WTC11 (cell line): Measurements from ENCODE around the gene KCNT2. TPM values are rescaled to one million over a fixed set of nuclear protein-coding genes. Genes with fewer than 3 reads are reported as not detected.
"Not testable (repeated sequence)": the region's sequence is repeated elsewhere in the genome, so short reads cannot be mapped to it uniquely, and the experiment has no call there.

Source experiments
- ATAC-seq: fragments of 200-7000 bp; cut with Tn5 transposase; 2 replicates; pipeline ENCODE4 v1.10.0; 2021; ENCODE audit warnings: mild to moderate bottlenecking, moderate library complexity
- CTCF ChIA-PET: fragments of 300-600 bp; sonication (Branson Sonifier 250); formaldehyde crosslinking; loops from one replicate; lab custom pipeline; 2021; ENCODE audit warnings: antibody characterized with exemption; lab: Charles Lee
- POLR2A ChIA-PET: fragments of 350-600 bp; sonication (Branson Sonifier 250); formaldehyde crosslinking; loops from one replicate; lab custom pipeline; 2021; ENCODE audit warnings: antibody characterized with exemption; lab: Charles Lee
- DNase-seq: peaks from one replicate; pipeline ENCODE4 v3.0.0; 2021; ENCODE audit warnings: low spot score
- H3K27ac Mint-ChIP-seq: 2 replicates; pipeline ENCODE4 v1.8.0; 2021; ENCODE audit warnings: mixed read lengths
- H3K27me3 Mint-ChIP-seq: 2 replicates; pipeline ENCODE4 v1.8.0; 2021; ENCODE audit warnings: low read depth, mild to moderate bottlenecking, moderate library complexity, mixed read lengths
- H3K36me3 Mint-ChIP-seq: 2 replicates; pipeline ENCODE4 v1.8.0; 2021; ENCODE audit warnings: mixed read lengths
- H3K4me1 Mint-ChIP-seq: 2 replicates; pipeline ENCODE4 v1.8.0; 2022; ENCODE audit warnings: mixed read lengths
- H3K4me3 Mint-ChIP-seq: 2 replicates; pipeline ENCODE4 v1.8.0; 2021; ENCODE audit warnings: mild to moderate bottlenecking, moderate library complexity, mixed read lengths
- H3K9me3 Mint-ChIP-seq: 2 replicates; pipeline ENCODE4 v1.8.0; 2021; ENCODE audit warnings: mixed read lengths
- ATF1 ChIP-seq: sonication (generic); formaldehyde crosslinking; IDR thresholded peaks from 2 replicates; pipeline ENCODE4 v1.8.1; 2023; ENCODE audit warnings: mild to moderate bottlenecking, moderate library complexity, missing genetic modification reagents
- FOXJ3 ChIP-seq: sonication (generic); formaldehyde crosslinking; IDR thresholded peaks from 2 replicates; pipeline ENCODE4 v1.9.0; 2021; ENCODE audit warnings: missing genetic modification reagents, mild to moderate bottlenecking, borderline replicate concordance
- MYBL2 ChIP-seq: sonication (generic); formaldehyde crosslinking; IDR thresholded peaks from 2 replicates; pipeline ENCODE4 v1.8.1; 2023; ENCODE audit warnings: mild to moderate bottlenecking, moderate library complexity, missing genetic modification reagents
- NFATC4 ChIP-seq: fragments of 250-450 bp; sonication (Bioruptor Pico); IDR thresholded peaks from 2 replicates; pipeline ENCODE4 v1.9.0; 2021; ENCODE audit warnings: mild to moderate bottlenecking
- NR1H2 ChIP-seq: sonication (generic); formaldehyde crosslinking; IDR thresholded peaks from 2 replicates; pipeline ENCODE4 v1.9.0; 2021; ENCODE audit warnings: mild to moderate bottlenecking, moderate library complexity, missing genetic modification reagents
- NR3C1 ChIP-seq: sonication (generic); formaldehyde crosslinking; conservative IDR thresholded peaks from 2 replicates; pipeline ENCODE4 v1.8.1; 2023; ENCODE audit warnings: low read depth, mild to moderate bottlenecking, missing genetic modification reagents
- TEAD1 ChIP-seq: sonication (generic); formaldehyde crosslinking; IDR thresholded peaks from 2 replicates; pipeline ENCODE4 v1.8.0; 2022; ENCODE audit warnings: mild to moderate bottlenecking, missing genetic modification reagents
- ZBTB21 ChIP-seq: sonication (generic); formaldehyde crosslinking; IDR thresholded peaks from 2 replicates; pipeline ENCODE4 v1.8.1; 2023; ENCODE audit warnings: mild to moderate bottlenecking, missing genetic modification reagents, borderline replicate concordance
- total RNA-seq: library from RNA; stranded (reverse); gene quantifications from 3 replicates; pipeline ENCODE4 v1.2.3, GENCODE V29; 2021
- TF ChIP-seq, protein P1 (sequence below): sonication (generic); formaldehyde crosslinking; IDR thresholded peaks from 2 replicates; pipeline ENCODE4 v1.8.1; 2023; ENCODE audit warnings: mild to moderate bottlenecking, moderate library complexity, missing genetic modification reagents
- TF ChIP-seq, protein P2 (sequence below): sonication (generic); formaldehyde crosslinking; IDR thresholded peaks from 2 replicates; pipeline ENCODE4 v1.8.0; 2023; ENCODE audit warnings: missing genetic modification reagents
- TF ChIP-seq, protein P3 (sequence below): sonication (generic); formaldehyde crosslinking; IDR thresholded peaks from 2 replicates; pipeline ENCODE4 v1.8.0; 2022; ENCODE audit warnings: missing genetic modification reagents
- TF ChIP-seq, protein P4 (sequence below): fragments of 250-450 bp; sonication (Bioruptor Pico); IDR thresholded peaks from 2 replicates; pipeline ENCODE4 v2.1.2; 2022; ENCODE audit warnings: mild to moderate bottlenecking, moderate library complexity
- TF ChIP-seq, protein P5 (sequence below): fragments of 250-450 bp; sonication (Bioruptor Pico); IDR thresholded peaks from 2 replicates; pipeline ENCODE4 v1.9.0; 2021; ENCODE audit warnings: moderate library complexity, mild to moderate bottlenecking, inconsistent platforms, borderline replicate concordance

KCNT2 gene
- total RNA-seq, 1 experiment from 2014 or later = 11.6 TPM

DNA sequence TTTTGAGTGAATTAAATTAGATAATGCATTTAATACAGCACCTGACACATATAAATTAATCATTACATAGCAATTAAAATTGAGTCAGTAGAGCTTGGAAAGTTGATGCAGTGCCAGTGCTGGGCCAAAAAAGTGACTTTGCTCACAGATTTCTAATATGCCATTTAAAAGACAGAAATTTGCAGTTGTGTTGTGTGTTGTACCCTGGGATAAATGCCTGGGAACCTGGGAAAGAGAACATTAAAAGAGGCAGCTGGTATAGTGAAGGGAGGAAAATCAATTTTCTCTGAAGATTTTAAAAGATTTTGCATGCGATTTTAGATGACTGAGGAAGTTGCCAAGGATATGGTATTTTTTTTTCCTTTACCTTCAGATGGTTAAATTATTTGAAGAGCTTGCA is 32.7 kb upstream of the KCNT2 start (continued):
- TF ChIP-seq, protein P1, sequence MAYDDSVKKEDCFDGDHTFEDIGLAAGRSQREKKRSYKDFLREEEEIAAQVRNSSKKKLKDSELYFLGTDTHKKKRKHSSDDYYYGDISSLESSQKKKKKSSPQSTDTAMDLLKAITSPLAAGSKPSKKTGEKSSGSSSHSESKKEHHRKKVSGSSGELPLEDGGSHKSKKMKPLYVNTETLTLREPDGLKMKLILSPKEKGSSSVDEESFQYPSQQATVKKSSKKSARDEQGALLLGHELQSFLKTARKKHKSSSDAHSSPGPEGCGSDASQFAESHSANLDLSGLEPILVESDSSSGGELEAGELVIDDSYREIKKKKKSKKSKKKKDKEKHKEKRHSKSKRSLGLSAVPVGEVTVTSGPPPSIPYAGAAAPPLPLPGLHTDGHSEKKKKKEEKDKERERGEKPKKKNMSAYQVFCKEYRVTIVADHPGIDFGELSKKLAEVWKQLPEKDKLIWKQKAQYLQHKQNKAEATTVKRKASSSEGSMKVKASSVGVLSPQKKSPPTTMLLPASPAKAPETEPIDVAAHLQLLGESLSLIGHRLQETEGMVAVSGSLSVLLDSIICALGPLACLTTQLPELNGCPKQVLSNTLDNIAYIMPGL (CRISPR knock-in tag) = no peak
- TF ChIP-seq, protein P2, sequence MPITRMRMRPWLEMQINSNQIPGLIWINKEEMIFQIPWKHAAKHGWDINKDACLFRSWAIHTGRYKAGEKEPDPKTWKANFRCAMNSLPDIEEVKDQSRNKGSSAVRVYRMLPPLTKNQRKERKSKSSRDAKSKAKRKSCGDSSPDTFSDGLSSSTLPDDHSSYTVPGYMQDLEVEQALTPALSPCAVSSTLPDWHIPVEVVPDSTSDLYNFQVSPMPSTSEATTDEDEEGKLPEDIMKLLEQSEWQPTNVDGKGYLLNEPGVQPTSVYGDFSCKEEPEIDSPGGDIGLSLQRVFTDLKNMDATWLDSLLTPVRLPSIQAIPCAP (CRISPR knock-in tag) = no peak
- TF ChIP-seq, protein P3, sequence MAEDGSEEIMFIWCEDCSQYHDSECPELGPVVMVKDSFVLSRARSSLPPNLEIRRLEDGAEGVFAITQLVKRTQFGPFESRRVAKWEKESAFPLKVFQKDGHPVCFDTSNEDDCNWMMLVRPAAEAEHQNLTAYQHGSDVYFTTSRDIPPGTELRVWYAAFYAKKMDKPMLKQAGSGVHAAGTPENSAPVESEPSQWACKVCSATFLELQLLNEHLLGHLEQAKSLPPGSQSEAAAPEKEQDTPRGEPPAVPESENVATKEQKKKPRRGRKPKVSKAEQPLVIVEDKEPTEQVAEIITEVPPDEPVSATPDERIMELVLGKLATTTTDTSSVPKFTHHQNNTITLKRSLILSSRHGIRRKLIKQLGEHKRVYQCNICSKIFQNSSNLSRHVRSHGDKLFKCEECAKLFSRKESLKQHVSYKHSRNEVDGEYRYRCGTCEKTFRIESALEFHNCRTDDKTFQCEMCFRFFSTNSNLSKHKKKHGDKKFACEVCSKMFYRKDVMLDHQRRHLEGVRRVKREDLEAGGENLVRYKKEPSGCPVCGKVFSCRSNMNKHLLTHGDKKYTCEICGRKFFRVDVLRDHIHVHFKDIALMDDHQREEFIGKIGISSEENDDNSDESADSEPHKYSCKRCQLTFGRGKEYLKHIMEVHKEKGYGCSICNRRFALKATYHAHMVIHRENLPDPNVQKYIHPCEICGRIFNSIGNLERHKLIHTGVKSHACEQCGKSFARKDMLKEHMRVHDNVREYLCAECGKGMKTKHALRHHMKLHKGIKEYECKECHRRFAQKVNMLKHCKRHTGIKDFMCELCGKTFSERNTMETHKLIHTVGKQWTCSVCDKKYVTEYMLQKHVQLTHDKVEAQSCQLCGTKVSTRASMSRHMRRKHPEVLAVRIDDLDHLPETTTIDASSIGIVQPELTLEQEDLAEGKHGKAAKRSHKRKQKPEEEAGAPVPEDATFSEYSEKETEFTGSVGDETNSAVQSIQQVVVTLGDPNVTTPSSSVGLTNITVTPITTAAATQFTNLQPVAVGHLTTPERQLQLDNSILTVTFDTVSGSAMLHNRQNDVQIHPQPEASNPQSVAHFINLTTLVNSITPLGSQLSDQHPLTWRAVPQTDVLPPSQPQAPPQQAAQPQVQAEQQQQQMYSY (CRISPR knock-in tag) = no peak
- TF ChIP-seq NR3C1 (CRISPR knock-in tag) = no peak
- TF ChIP-seq NR1H2 (CRISPR knock-in tag) = no peak
- no peak for TF ChIP-seq FOXJ3
- no peak for TF ChIP-seq ZBTB21 (CRISPR knock-in tag)
- TF ChIP-seq, protein P4, sequence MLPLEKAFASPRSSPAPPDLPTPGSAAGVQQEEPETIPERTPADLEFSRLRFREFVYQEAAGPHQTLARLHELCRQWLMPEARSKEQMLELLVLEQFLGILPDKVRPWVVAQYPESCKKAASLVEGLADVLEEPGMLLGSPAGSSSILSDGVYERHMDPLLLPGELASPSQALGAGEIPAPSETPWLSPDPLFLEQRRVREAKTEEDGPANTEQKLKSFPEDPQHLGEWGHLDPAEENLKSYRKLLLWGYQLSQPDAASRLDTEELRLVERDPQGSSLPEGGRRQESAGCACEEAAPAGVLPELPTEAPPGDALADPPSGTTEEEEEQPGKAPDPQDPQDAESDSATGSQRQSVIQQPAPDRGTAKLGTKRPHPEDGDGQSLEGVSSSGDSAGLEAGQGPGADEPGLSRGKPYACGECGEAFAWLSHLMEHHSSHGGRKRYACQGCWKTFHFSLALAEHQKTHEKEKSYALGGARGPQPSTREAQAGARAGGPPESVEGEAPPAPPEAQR (CRISPR knock-in tag) = no peak
- no peak for TF ChIP-seq MYBL2

DNA sequence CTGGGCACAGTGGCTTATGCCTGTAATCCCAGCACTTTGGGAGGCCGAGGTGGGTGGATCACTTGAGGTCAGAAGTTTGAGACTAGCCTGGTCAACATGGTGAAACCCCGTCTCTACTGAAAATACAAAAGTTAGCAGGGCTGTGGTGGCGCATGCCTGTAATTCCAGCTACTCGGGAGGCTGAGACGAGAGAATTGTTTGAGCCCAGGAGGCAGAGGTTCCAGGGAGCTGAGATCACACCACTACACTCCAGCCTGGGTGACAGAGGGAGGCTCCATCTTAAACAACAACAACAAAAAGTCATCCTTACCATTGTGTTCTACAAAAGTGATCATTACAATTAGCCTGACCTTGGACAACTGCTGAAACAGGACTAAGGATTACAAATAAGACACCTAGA is 31.1 kb upstream of the KCNT2 start:
- H3K27ac Mint-ChIP-seq, H3K4me3 Mint-ChIP-seq, POLR2A ChIA-PET, H3K36me3 Mint-ChIP-seq, DNase-seq, H3K27me3 Mint-ChIP-seq, CTCF ChIA-PET, ATAC-seq, H3K4me1 Mint-ChIP-seq, H3K9me3 Mint-ChIP-seq: not testable (repeated sequence)

DNA sequence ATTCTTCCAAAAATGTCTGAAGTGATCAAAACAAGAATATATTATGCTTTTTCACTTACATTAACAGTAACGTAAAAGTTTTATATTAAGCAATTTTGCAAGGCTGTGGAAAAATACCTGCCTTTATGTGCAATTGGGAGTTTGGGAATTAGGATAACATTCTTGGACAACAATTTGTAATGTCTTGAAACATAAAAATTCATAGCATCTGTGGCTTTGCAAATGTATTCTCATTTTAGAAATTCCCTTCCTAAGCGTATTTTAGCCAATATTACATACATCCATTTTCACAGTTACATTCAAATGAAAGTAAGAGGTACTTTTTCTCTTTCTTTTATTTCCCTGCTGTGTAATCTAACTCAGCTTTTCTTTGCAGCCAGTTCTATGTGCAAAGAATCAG is 30.2 kb upstream of the KCNT2 start:
- Mint-ChIP-seq H3K27me3 (no peaks in the 10 kb centered on the region), H3K4me1 (no peaks in the 10 kb centered on the region), H3K4me3 (no peak overlapping the region), H3K36me3 (no peaks in the 10 kb centered on the region), H3K9me3 (no peaks in the 10 kb centered on the region), H3K27ac (no peak overlapping the region)
- ATAC-seq (no peak), DNase-seq (no peak)
- POLR2A ChIA-PET = no interaction called here
- CTCF ChIA-PET = interaction anchor here (0.6 kb wide), 1 partner anchor 23 kb away, joined by 5 read pairs; no protein-coding TSS in a partner anchor
- no peak for TF ChIP-seq ATF1 (CRISPR knock-in tag)
- TF ChIP-seq, protein P5, sequence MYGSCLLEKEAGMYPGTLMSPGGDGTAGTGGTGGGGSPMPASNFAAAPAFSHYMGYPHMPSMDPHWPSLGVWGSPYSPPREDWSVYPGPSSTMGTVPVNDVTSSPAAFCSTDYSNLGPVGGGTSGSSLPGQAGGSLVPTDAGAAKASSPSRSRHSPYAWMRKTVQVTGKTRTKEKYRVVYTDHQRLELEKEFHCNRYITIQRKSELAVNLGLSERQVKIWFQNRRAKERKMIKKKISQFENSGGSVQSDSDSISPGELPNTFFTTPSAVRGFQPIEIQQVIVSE (CRISPR knock-in tag) = no peak
- no peak for TF ChIP-seq TEAD1 (CRISPR knock-in tag)
- TF ChIP-seq NFATC4 (CRISPR knock-in tag) = no peak
- no peak for TF ChIP-seq NR1H2 (CRISPR knock-in tag)
